ENCODE results near the gene CLMN. TPM values are rescaled to one million over a fixed set of nuclear protein-coding genes. Genes with fewer than 3 reads are reported as not detected.

The CLMN gene
- total and polyA plus RNA-seq, 2 experiments from 2014 or later: 3.2 to 5.7 TPM

GRCh38 chr14:95173518-95173917 is 146.2 kb downstream of the CLMN start:
- Histone ChIP-seq H3K9me2 (ENCODE audit: insufficient read depth) (peaks cover 2% of the 10 kb centered on the region; the same call in 1 of the 2 replicates), H2AFZ (no peak overlapping the region), H3K27me3 (ENCODE audit: insufficient read depth) (no peaks in the 10 kb centered on the region), H3K4me2 (no peak overlapping the region), H3K4me3 (no peak overlapping the region), H3K79me2 (replicated peaks; ENCODE audit: insufficient read depth) (no peaks in the 10 kb centered on the region), H3F3A (replicated peaks; ENCODE audit: low read depth) (no peaks in the 10 kb centered on the region), H4K20me1 (replicated peaks; ENCODE audit: insufficient read depth) (no peaks in the 10 kb centered on the region), H3K27ac (ENCODE audit: low read depth) (no peak overlapping the region), H3K36me3 (ENCODE audit: insufficient read depth) (no peaks in the 10 kb centered on the region), H3K4me1 (ENCODE audit: insufficient read depth) (no peaks in the 10 kb centered on the region)
- peaks cover 1% of the 10 kb centered on the region for H3K27me3 Mint-ChIP-seq (ENCODE audit: insufficient read depth, low read depth, poor library complexity)
- H3K9me3 Mint-ChIP-seq: no peaks in the 10 kb centered on the region
- H3K27ac Mint-ChIP-seq: no peak overlapping the region
- H3K36me3 Mint-ChIP-seq (ENCODE audit: low read depth): peaks cover 3% of the 10 kb centered on the region; the same call in 1 of the 3 replicates
- no peak for DNase-seq (ENCODE audit: low spot score)
- TF ChIP-seq ETS1 (IDR thresholded peaks at IDR 0.05) (no peak), ZNF331 (CRISPR knock-in tag; IDR thresholded peaks at IDR 0.05; ENCODE audit: low read depth) (no peak), REST (IDR thresholded peaks at IDR 0.05; ENCODE audit: unreplicated experiment) (no peak), EZH2 (IDR thresholded peaks at IDR 0.05; ENCODE audit: low read depth, unreplicated experiment) (no peak), CTCF (conservative IDR thresholded peaks at IDR 0.05; ENCODE audit: low read depth in 2 of 2) (no peak), POLR2AphosphoS5 (IDR thresholded peaks at IDR 0.05; ENCODE audit: low read depth) (no peak), JUNB (IDR thresholded peaks at IDR 0.05; ENCODE audit: unreplicated experiment) (no peak), CREB1 (CRISPR knock-in tag; IDR thresholded peaks at IDR 0.05; ENCODE audit: low read depth) (no peak)
- H3K4me3 Mint-ChIP-seq: no peak overlapping the region
- no peak for ATAC-seq
- H3K4me1 Mint-ChIP-seq: no peaks in the 10 kb centered on the region

GRCh38 chr14:95167177-95167576 is 152.5 kb downstream of the CLMN start:
- Histone ChIP-seq H3F3A (replicated peaks; ENCODE audit: low read depth) (no peaks in the 10 kb centered on the region), H3K79me2 (replicated peaks; ENCODE audit: insufficient read depth) (no peaks in the 10 kb centered on the region), H2AFZ (no peak overlapping the region), H3K4me3 (no peak overlapping the region), H3K9me2 (ENCODE audit: insufficient read depth) (peaks cover 6% of the 10 kb centered on the region; the same call in 1 of the 2 replicates), H3K27me3 (ENCODE audit: insufficient read depth) (no peaks in the 10 kb centered on the region), H3K36me3 (ENCODE audit: insufficient read depth) (no peaks in the 10 kb centered on the region; the same call in 1 of the 2 replicates), H3K4me2 (no peak overlapping the region), H4K20me1 (replicated peaks; ENCODE audit: insufficient read depth) (no peaks in the 10 kb centered on the region), H3K27ac (ENCODE audit: low read depth) (no peak overlapping the region), H3K4me1 (ENCODE audit: insufficient read depth) (peaks cover 10% of the 10 kb centered on the region; the same call in 1 of the 2 replicates)
- no peak overlapping the region for H3K4me3 Mint-ChIP-seq
- H3K27ac Mint-ChIP-seq: no peak overlapping the region
- H3K9me3 Mint-ChIP-seq: peaks cover 27% of the 10 kb centered on the region
- H3K27me3 Mint-ChIP-seq (ENCODE audit: insufficient read depth, low read depth, poor library complexity): peaks cover 3% of the 10 kb centered on the region
- ATAC-seq: no peak
- no peak for DNase-seq (ENCODE audit: low spot score)
- H3K4me1 Mint-ChIP-seq: peaks cover 15% of the 10 kb centered on the region
- TF ChIP-seq JUNB (IDR thresholded peaks at IDR 0.05; ENCODE audit: unreplicated experiment) (no peak), ETS1 (IDR thresholded peaks at IDR 0.05) (no peak), EZH2 (IDR thresholded peaks at IDR 0.05; ENCODE audit: low read depth, unreplicated experiment) (no peak), STAT1 (IDR thresholded peaks at IDR 0.05; ENCODE audit: unreplicated experiment) (no peak)
- H3K36me3 Mint-ChIP-seq (ENCODE audit: low read depth): peaks cover 39% of the 10 kb centered on the region
